ENCODE data around the gene TOMM20L. TPM values are rescaled to one million over a fixed set of nuclear protein-coding genes. Genes with fewer than 3 reads are reported as not detected.

Gene TOMM20L
- total RNA-seq, 1 donor from 2014 or later = not detected

GRCh38 chr14:58426670-58427280 lies 31.0 kb downstream of the TOMM20L start:
- no peak for FAIRE-seq
- peak; percentile 53 to 60 for DNase-seq (ENCODE audit: low spot score in 2 of 2)

GRCh38 chr14:58427281-58428117 lies 31.8 kb downstream of the TOMM20L start, which contains the start of the genes KIAA0586 and TIMM9:
Gene KIAA0586, plus strand, starts transcription at chr14:58427719. Its CDS starts 546 bp downstream, at chr14:58428265.
Gene TIMM9, minus strand, starts transcription at chr14:58427531. Its CDS starts 15,586 bp downstream, at chr14:58411945.
- no peak for FAIRE-seq

GRCh38 chr14:58428118-58428683 lies 32.5 kb downstream of the TOMM20L start:
- FAIRE-seq = no peak
- peak in 1 of 2 donors; percentile 17 for DNase-seq (ENCODE audit: low spot score in 2 of 2)

More at GRCh38 chr14:58427281-58428117, 31.8 kb downstream of the TOMM20L start, which contains the start of the genes KIAA0586 and TIMM9:
- DNase-seq (ENCODE audit: low spot score in 2 of 2) = peak; percentile 70 to 81

- no peak for DNase-seq (ENCODE audit: low spot score in 2 of 2)
- no peak for FAIRE-seq
Observed at GRCh38 chr14:58430156-58430555, 34.4 kb downstream of the TOMM20L start.

GRCh38 chr14:58439476-58439875 lies 43.7 kb downstream of the TOMM20L start:
- FAIRE-seq (no peak), DNase-seq (ENCODE audit: low spot score in 2 of 2) (no peak)

GRCh38 chr14:58444627-58445026 lies 48.9 kb downstream of the TOMM20L start:
- no peak for FAIRE-seq
- DNase-seq (ENCODE audit: low spot score in 2 of 2) = no peak

GRCh38 chr14:58455593-58456265 lies 60.0 kb downstream of the TOMM20L start:
- DNase-seq (ENCODE audit: low spot score in 2 of 2) (no peak), FAIRE-seq (no peak)

Small RNAs within 50 kb of the gene (small RNA-seq; reads per million reads assigned to genes)
- gene RF00019 = not detected

Other genes starting within 250 kb of the TOMM20L start
- 54.2 TPM for gene ARMH4, start 243.7 kb upstream of the TOMM20L start, total RNA-seq
- 128 TPM for gene ACTR10, start 195.8 kb upstream of the TOMM20L start, total RNA-seq
- gene PSMA3, start 151.1 kb upstream of the TOMM20L start, total RNA-seq = 33.8 TPM
- 59.1 TPM for gene ARID4A, start 97.4 kb upstream of the TOMM20L start, total RNA-seq
- gene TIMM9, start 31.6 kb downstream of the TOMM20L start, total RNA-seq = 23.2 TPM
- gene KIAA0586, start 31.8 kb downstream of the TOMM20L start, total RNA-seq = 26.9 TPM
- gene DACT1, start 242.0 kb downstream of the TOMM20L start, total RNA-seq = 203 TPM

Measured in frontal cortex (tissue), 4 donors.